ENCODE measurements around the gene CCDC149.

The CCDC149 gene

DNA sequence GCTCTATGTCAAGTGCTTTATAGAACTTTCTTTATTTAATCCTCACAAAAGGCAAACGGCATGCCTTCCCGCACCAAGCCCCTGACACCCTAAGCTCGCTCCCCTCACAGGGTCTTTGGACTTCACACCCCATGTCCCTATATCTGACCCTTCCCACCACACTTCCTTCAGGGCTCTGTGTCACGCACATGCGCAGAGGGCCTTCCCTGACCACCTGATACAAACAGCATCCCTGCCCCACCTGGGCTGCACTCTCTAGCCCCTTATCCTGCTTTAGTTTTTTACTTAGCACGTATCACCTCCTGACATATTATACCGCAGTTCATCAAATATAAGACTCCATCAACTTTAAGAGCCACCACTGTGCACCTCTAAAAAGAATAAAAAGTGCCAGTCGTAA, 67.7 kb downstream of the CCDC149 start:
- no peak for DNase-seq (ENCODE audit: extremely low read depth in 1 of 2, low read depth in 1 of 2)

DNA sequence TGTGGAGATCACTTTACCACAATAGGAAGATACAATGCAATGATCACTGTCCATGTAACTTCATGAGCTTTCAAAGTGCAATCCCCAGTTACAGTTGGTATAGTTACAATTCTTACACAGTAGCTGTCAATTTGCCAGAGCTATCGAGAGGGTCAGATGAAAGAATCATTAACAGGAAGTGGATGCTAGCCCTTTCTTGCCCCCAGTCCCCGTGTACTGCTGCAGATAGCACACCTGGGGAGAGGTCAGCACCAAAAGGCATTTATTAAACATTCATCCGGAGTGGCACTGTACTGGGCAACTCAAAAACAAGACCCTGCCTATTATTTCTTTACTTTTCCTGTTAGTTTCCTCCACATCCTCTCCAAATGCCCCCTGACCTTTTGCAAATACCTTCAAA, 69.7 kb downstream of the CCDC149 start:
- DNase-seq (ENCODE audit: extremely low read depth in 1 of 2, low read depth in 1 of 2), result no peak

GRCh38 chr4:24842356-24842755, 70.5 kb downstream of the CCDC149 start:
- no peak for DNase-seq (ENCODE audit: extremely low read depth in 1 of 2, low read depth in 1 of 2)

DNA sequence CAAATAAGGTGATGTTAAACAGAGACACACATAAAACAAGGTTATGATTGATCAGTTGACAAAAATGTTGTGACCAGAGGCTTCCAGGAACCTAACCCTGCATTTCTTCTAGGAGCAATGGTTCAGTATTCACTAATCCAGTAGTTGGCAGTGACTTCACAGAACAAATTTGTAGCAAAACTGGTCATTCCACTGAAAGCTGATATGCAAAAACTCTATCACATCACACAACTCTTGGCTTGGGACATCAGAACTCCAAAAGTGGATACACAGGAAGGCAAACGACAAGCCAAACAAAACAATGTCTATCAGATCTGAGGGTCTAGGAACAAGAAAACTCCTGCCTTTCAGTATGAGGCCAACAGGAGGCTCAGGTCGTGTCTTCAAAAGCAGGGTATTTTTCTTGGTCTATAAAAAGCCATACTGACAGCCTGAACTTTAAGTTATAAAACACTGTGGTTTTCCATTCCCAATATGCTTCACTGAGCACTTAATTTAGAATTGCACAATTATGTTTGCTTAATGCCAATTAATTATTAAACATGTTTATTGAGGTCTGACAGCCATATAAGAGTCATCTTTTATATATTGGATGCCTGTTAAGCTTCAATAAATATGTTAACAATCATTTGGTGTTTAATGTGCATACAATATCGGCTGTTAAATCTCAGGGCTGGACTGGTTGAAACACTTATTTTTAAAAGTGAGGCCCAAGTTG, 71.9 kb downstream of the CCDC149 start:
- DNase-seq (ENCODE audit: extremely low read depth in 1 of 2, low read depth in 1 of 2), result no peak

- no peak for DNase-seq (ENCODE audit: extremely low read depth in 1 of 2, low read depth in 1 of 2)
Observed at GRCh38 chr4:24840362-24840761, 72.5 kb downstream of the CCDC149 start.

DNA sequence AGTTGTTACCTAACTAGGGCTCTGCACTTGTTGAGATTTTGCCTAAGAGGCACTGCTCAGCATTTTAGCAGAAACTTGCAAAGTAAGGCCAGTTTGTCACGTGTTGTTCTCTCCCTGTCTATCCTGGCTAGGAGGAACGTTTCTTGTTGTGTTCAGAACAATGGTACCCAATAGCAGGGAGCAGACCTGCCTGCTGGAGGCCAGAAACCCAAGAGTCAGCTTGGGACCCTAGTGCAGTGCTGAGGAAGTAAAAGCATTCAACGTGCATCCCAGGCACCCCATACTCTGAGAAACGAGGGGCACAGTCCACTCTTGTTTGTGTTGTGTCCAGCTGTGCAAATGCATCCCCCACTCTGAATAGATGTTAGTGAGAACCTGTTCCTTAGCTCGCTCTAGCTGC, 75.1 kb downstream of the CCDC149 start:
- no peak for DNase-seq (ENCODE audit: extremely low read depth in 1 of 2, low read depth in 1 of 2)

GRCh38 chr4:24837336-24837735, 75.5 kb downstream of the CCDC149 start:
- no peak for DNase-seq (ENCODE audit: extremely low read depth in 1 of 2, low read depth in 1 of 2)

- no peak for DNase-seq (ENCODE audit: extremely low read depth in 1 of 2, low read depth in 1 of 2)
Observed at GRCh38 chr4:24836661-24837242, 76.1 kb downstream of the CCDC149 start.

DNA sequence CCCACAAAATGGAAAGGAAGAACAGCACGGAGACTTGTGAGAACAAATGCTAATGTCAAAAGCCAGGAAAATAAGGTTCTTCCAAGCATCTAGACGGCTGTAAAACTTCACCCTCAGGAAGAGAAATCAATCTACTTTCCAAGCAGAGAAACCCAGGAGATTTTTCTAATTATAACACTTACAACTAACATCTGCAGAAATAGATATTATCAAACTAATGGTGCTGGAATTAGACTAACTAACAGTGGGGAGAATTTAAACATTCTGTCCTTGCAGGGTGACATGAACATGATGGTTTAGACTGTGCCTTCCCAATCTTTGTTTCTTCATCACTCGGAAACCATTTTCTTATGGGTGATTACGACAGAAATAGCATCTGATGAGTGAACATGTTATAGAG, 77.1 kb downstream of the CCDC149 start:
- no peak for DNase-seq (ENCODE audit: extremely low read depth in 1 of 2, low read depth in 1 of 2)

DNA sequence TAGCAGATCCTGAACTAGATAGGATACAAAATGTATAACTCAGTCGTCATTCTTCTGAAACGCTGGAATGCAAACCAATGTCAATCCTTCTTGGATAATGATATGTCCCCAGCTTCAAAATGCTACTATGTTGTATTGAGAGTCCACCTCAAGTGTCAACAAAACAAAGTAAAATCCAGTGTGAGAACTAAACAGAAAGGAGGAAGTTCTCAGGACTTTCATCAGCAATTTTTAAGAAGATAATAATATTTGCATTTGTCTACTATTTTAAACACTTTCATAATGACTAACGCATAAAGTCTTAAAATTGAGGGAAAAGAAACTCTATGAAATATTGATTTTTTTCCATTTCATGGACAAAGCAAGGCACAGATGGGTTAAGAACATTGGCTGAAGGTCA, 81.2 kb downstream of the CCDC149 start:
- no peak for DNase-seq (ENCODE audit: extremely low read depth in 1 of 2, low read depth in 1 of 2)

- no peak for DNase-seq (ENCODE audit: extremely low read depth in 1 of 2, low read depth in 1 of 2)
Observed at GRCh38 chr4:24824720-24825119, 88.1 kb downstream of the CCDC149 start.

DNA sequence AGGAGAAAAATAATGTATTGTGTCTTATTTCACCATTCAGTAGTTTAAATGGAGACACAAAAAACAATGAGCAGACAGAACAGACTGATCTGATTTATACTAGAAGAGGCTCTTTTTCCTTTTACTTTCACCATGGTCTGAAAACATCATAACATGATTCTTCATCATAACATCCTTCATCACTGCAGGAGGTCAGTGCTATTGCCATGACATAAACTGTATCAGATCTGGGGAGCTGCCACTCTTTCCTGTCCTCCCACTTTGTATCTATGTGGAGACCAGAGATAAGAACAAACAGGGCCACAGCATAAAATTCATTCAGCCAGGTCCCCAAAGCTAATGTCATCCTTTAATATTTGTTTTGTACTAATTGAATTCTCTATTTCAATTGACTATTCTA, 92.3 kb downstream of the CCDC149 start:
- DNase-seq (ENCODE audit: extremely low read depth in 1 of 2, low read depth in 1 of 2), result no peak

DNA sequence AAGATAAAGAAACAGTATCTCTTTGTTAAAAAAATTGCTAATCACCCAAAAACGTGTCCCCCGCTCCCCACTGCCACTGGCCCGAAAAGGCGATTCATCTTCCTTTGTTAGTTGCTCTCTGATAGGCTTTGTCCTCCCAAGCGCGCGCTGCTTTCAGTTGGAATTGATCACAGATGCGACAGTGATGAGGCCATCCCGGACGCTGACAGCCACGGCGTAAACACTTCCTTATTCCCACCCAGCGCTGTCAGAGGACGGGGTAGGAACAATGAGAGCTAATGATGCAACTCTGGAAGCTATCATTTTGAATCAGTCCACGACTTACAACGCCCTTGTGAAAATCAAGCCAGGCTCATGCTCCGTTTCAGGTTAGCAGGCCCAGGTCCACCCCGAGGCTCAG, 96.0 kb downstream of the CCDC149 start:
- DNase-seq (ENCODE audit: extremely low read depth in 1 of 2, low read depth in 1 of 2), result no peak

GRCh38 chr4:24813732-24814131, 99.1 kb downstream of the CCDC149 start:
- no peak for DNase-seq (ENCODE audit: extremely low read depth in 1 of 2, low read depth in 1 of 2)

- no peak for DNase-seq (ENCODE audit: extremely low read depth in 1 of 2, low read depth in 1 of 2)
Observed at GRCh38 chr4:24810871-24811631, 101.8 kb downstream of the CCDC149 start.

DNA sequence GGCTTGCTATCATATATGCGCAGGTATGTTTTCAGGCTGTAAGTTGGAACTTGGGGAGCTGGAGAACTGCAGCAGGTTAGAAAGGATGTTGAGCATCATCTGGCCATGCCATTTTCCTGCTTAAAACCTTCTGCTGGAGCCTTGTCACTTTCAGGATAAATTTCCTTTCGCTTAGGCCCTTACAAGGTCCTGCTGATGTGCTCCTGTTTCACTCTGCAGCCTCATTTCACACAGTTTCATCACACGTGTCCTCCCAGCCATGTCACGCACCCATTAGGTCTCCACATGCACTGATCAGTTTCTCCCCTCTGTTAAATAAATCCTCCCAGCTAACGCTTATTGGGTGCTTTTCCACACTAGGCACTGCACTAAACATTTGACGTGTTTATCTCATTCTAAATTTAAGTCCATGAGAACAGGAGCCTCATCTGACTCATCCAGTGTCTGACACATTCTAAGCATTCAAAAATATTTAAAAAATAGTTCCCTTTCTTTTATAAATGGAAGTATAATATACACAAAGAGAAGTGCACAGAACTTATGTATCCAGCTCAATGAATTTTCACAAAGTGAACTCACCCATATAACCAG, 102.9 kb downstream of the CCDC149 start:
- DNase-seq (ENCODE audit: extremely low read depth in 1 of 2, low read depth in 1 of 2), result no peak

DNA sequence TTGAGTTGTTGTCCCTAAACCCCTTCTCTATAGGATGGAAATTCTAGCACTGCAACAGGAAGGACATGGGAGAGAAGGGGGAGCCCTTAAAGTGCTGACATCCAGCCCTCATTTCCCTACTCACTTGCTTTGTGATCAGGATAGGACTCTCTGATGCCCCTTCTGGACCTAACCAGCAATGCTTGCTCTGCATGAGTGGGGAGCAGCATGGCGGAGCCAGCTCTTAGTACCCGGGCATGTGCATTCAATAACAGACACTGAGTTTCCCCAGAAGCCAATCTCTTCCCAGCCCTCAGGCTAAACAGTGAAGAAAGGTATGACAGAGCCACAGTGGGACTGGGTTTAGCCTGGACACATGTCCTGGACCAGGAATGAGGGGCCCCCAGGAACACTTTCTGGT, 103.5 kb downstream of the CCDC149 start:
- DNase-seq (ENCODE audit: extremely low read depth in 1 of 2, low read depth in 1 of 2), result no peak

DNA sequence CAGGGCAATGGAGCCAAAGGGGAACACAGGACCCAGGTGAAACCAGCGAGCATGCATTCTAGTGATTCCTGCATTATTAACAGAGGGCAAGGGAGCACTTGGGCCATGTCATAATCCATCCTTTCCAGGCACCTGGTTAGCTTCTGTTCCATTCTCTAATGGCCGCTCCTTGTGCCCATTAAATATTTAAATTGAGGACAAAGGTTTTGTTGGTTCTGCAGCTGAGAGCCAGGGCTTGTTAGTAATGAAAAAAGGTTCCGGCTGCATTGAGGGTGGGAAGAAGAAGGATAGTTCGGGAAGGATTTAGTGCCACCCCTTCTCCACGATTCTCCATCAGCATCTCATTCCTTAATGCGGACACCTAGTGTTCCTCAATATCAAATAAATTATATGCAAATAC, 103.9 kb downstream of the CCDC149 start:
- no peak for DNase-seq (ENCODE audit: extremely low read depth in 1 of 2, low read depth in 1 of 2)

GRCh38 chr4:24808261-24808660, 104.6 kb downstream of the CCDC149 start:
- no peak for DNase-seq (ENCODE audit: extremely low read depth in 1 of 2, low read depth in 1 of 2)

DNA sequence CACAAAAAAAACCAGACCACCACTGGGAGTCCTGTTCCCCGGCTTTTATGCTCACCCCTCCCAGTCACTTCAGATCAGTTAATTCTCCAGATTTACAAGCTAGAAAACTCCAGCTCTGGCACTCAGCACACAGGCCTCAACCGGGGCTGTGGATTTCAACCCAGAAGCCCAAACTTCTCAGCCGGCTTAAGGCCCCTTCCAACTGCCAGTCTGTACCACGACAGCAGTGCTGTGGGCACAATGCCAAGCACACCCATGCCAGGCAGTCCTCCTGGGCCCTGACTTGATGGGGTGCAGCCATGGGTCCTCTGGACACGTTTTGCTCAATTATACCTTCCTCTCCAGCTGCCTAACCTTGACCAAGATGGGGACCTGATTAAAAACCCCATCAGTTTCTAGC, 105.2 kb downstream of the CCDC149 start:
- DNase-seq (ENCODE audit: extremely low read depth in 1 of 2, low read depth in 1 of 2), result no peak

DNA sequence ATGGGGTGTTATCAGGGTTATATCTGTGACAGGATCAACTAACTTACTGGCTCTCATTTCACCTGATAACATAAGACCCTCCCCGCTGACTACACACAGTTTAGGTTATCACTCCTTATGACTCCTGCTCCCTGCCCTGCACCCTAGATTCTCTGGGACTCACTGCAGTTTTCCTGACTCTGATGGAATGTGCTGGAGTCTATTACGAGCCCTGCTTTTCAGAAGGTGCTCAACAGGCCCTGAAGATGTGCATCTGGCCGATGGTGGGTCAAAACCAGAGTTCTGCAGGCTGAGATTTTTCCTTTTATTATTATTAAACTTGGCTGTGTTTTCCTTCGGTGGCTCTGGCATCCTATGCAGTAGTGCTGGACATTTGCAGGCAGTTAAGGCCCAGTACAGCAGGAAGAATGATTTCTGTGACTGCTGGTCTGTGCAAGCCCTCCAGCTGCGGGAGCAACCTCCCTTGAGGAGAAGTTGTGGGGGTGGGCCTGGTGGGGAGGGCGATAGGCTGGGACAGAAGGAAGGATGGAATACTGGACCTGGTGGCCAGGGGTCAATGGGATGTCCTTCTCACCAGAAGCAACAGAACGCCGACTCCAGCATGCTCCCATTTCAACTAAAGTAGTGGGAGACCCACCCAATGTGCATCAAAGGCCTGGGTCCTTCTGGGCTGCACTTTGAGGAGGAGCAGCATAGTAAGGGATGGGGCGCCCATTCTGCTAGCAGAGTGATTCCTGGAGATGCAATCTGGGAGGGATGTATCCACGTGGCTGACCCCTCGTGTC, 106.4 kb downstream of the CCDC149 start:
- no peak for DNase-seq (ENCODE audit: extremely low read depth in 1 of 2, low read depth in 1 of 2)

Data from stimulated activated CD8-positive, alpha-beta memory T cell treated with anti-CD3 and anti-CD28 coated beads, Interleukin-7, amount 100 ng/mL, for 48 hours (primary cell).